ENCODE measurements around the gene TBC1D32. TPM values are rescaled to one million over a fixed set of nuclear protein-coding genes. Genes with fewer than 3 reads are reported as not detected.
"Not testable (repeated sequence)": the region's sequence is repeated elsewhere in the genome, so short reads cannot be mapped to it uniquely, and the experiment has no call there.

Gene TBC1D32
- total RNA-seq, 1 donor from 2014 or later, result 8.1 TPM

- Mint-ChIP-seq H3K4me1 (peaks cover 2% of the 10 kb centered on the region), H3K9me3 (peaks cover 9% of the 10 kb centered on the region), H3K27me3 (no peaks in the 10 kb centered on the region), H3K27ac (no peak overlapping the region), H3K36me3 (ENCODE audit: low read depth) (peaks cover 2% of the 10 kb centered on the region), H3K4me3 (no peak overlapping the region)
- intact Hi-C loops (cut with micrococcal nuclease), result loop anchor here (2.0 to 5.0 kb wide), 2 partner anchors 29 to 178 kb away; no protein-coding TSS in a partner anchor
- no peak for DNase-seq
Observed at GRCh38 chr6:121235386-121235785, 98.9 kb downstream of the TBC1D32 start.

GRCh38 chr6:121223930-121224329 is 110.3 kb downstream of the TBC1D32 start:
- H3K4me1 Mint-ChIP-seq, result no peaks in the 10 kb centered on the region
- H3K36me3 Mint-ChIP-seq (ENCODE audit: low read depth), result peaks cover 7% of the 10 kb centered on the region
- DNase-seq, result no peak
- intact Hi-C loops (cut with micrococcal nuclease), result no loop called here
- peaks cover 3% of the 10 kb centered on the region for H3K9me3 Mint-ChIP-seq
- H3K4me3 Mint-ChIP-seq, result no peak overlapping the region
- no peak overlapping the region for H3K27ac Mint-ChIP-seq
- H3K27me3 Mint-ChIP-seq, result no peaks in the 10 kb centered on the region

- peaks cover 6% of the 10 kb centered on the region for H3K9me3 Mint-ChIP-seq
- H3K4me1 Mint-ChIP-seq, result no peaks in the 10 kb centered on the region
- H3K4me3 Mint-ChIP-seq, result no peak overlapping the region
- no peak overlapping the region for H3K27ac Mint-ChIP-seq
- no peaks in the 10 kb centered on the region for H3K27me3 Mint-ChIP-seq
- intact Hi-C loops (cut with micrococcal nuclease), result no loop called here
- peaks cover 10% of the 10 kb centered on the region for H3K36me3 Mint-ChIP-seq (ENCODE audit: low read depth)
- DNase-seq, result no peak
Observed at GRCh38 chr6:121223212-121223611, 111.1 kb downstream of the TBC1D32 start.

GRCh38 chr6:121222656-121223055 is 111.6 kb downstream of the TBC1D32 start:
- Mint-ChIP-seq H3K9me3 (peaks cover 6% of the 10 kb centered on the region), H3K4me1 (no peaks in the 10 kb centered on the region), H3K36me3 (ENCODE audit: low read depth) (peaks cover 10% of the 10 kb centered on the region), H3K4me3 (no peak overlapping the region), H3K27me3 (no peaks in the 10 kb centered on the region), H3K27ac (no peak overlapping the region)
- no peak for DNase-seq
- intact Hi-C loops (cut with micrococcal nuclease), result no loop called here

- H3K36me3 Mint-ChIP-seq (ENCODE audit: low read depth), result peaks cover 24% of the 10 kb centered on the region
- no peak overlapping the region for H3K27ac Mint-ChIP-seq
- intact Hi-C loops (cut with micrococcal nuclease), result no loop called here
- no peak for DNase-seq
- no peaks in the 10 kb centered on the region for H3K4me1 Mint-ChIP-seq
- no peaks in the 10 kb centered on the region for H3K27me3 Mint-ChIP-seq
- peaks cover 27% of the 10 kb centered on the region for H3K9me3 Mint-ChIP-seq
- no peak overlapping the region for H3K4me3 Mint-ChIP-seq
Observed at GRCh38 chr6:121216928-121217327, 117.4 kb downstream of the TBC1D32 start.

GRCh38 chr6:121213341-121213740 is 120.9 kb downstream of the TBC1D32 start:
- H3K27ac Mint-ChIP-seq; intact Hi-C loops (cut with micrococcal nuclease); DNase-seq; H3K4me3 Mint-ChIP-seq; H3K4me1 Mint-ChIP-seq; H3K27me3 Mint-ChIP-seq: not testable (repeated sequence)
- H3K9me3 Mint-ChIP-seq, result peaks cover 24% of the 10 kb centered on the region
- H3K36me3 Mint-ChIP-seq (ENCODE audit: low read depth), result peaks cover 16% of the 10 kb centered on the region

GRCh38 chr6:121210943-121211342 is 123.3 kb downstream of the TBC1D32 start:
- H3K27me3 Mint-ChIP-seq, result no peaks in the 10 kb centered on the region
- peaks cover 18% of the 10 kb centered on the region for H3K36me3 Mint-ChIP-seq (ENCODE audit: low read depth)
- peaks cover 19% of the 10 kb centered on the region for H3K9me3 Mint-ChIP-seq
- H3K4me3 Mint-ChIP-seq, result no peak overlapping the region
- no peaks in the 10 kb centered on the region for H3K4me1 Mint-ChIP-seq
- no peak for DNase-seq
- intact Hi-C loops (cut with micrococcal nuclease), result no loop called here
- no peak overlapping the region for H3K27ac Mint-ChIP-seq

- Mint-ChIP-seq H3K27ac (no peak overlapping the region), H3K4me3 (no peak overlapping the region), H3K4me1 (no peaks in the 10 kb centered on the region), H3K27me3 (no peaks in the 10 kb centered on the region), H3K36me3 (ENCODE audit: low read depth) (peaks cover 7% of the 10 kb centered on the region), H3K9me3 (peaks cover 8% of the 10 kb centered on the region)
- no peak for DNase-seq
- intact Hi-C loops (cut with micrococcal nuclease), result no loop called here
Observed at GRCh38 chr6:121205569-121205968, 128.7 kb downstream of the TBC1D32 start.

- H3K36me3 Mint-ChIP-seq (ENCODE audit: low read depth), result no peaks in the 10 kb centered on the region
- DNase-seq, result no peak
- intact Hi-C loops (cut with micrococcal nuclease), result no loop called here
- H3K4me3 Mint-ChIP-seq, result no peak overlapping the region
- H3K27ac Mint-ChIP-seq, result no peak overlapping the region
- H3K9me3 Mint-ChIP-seq, result no peaks in the 10 kb centered on the region
- H3K4me1 Mint-ChIP-seq, result no peaks in the 10 kb centered on the region
- H3K27me3 Mint-ChIP-seq, result no peaks in the 10 kb centered on the region
Observed at GRCh38 chr6:121201105-121201504, 133.2 kb downstream of the TBC1D32 start.

- H3K4me3 Mint-ChIP-seq; H3K27me3 Mint-ChIP-seq; H3K36me3 Mint-ChIP-seq (ENCODE audit: low read depth); H3K4me1 Mint-ChIP-seq; intact Hi-C loops (cut with micrococcal nuclease); DNase-seq; H3K9me3 Mint-ChIP-seq; H3K27ac Mint-ChIP-seq: not testable (repeated sequence)
Observed at GRCh38 chr6:121196042-121196441, 138.2 kb downstream of the TBC1D32 start.

GRCh38 chr6:121190122-121190521 is 144.2 kb downstream of the TBC1D32 start:
- H3K27ac Mint-ChIP-seq, result no peak overlapping the region
- intact Hi-C loops (cut with micrococcal nuclease), result no loop called here
- H3K4me3 Mint-ChIP-seq, result no peak overlapping the region
- no peaks in the 10 kb centered on the region for H3K36me3 Mint-ChIP-seq (ENCODE audit: low read depth)
- no peak for DNase-seq
- no peaks in the 10 kb centered on the region for H3K9me3 Mint-ChIP-seq
- H3K4me1 Mint-ChIP-seq, result no peaks in the 10 kb centered on the region
- no peaks in the 10 kb centered on the region for H3K27me3 Mint-ChIP-seq

- no peaks in the 10 kb centered on the region for H3K36me3 Mint-ChIP-seq (ENCODE audit: low read depth)
- no peaks in the 10 kb centered on the region for H3K9me3 Mint-ChIP-seq
- no peak for DNase-seq
- H3K4me3 Mint-ChIP-seq, result no peak overlapping the region
- H3K27ac Mint-ChIP-seq, result no peak overlapping the region
- no peaks in the 10 kb centered on the region for H3K27me3 Mint-ChIP-seq
- H3K4me1 Mint-ChIP-seq, result no peaks in the 10 kb centered on the region
- intact Hi-C loops (cut with micrococcal nuclease), result no loop called here
Observed at GRCh38 chr6:121188356-121188755, 145.9 kb downstream of the TBC1D32 start.

GRCh38 chr6:121187833-121188200 is 146.5 kb downstream of the TBC1D32 start:
- Mint-ChIP-seq H3K4me3 (no peak overlapping the region), H3K9me3 (no peaks in the 10 kb centered on the region), H3K4me1 (no peaks in the 10 kb centered on the region), H3K27me3 (no peaks in the 10 kb centered on the region), H3K36me3 (ENCODE audit: low read depth) (no peaks in the 10 kb centered on the region), H3K27ac (no peak overlapping the region)
- DNase-seq, result no peak
- intact Hi-C loops (cut with micrococcal nuclease), result no loop called here

- Mint-ChIP-seq H3K27me3 (no peaks in the 10 kb centered on the region), H3K36me3 (ENCODE audit: low read depth) (no peaks in the 10 kb centered on the region), H3K27ac (no peak overlapping the region), H3K9me3 (no peaks in the 10 kb centered on the region), H3K4me1 (no peaks in the 10 kb centered on the region), H3K4me3 (no peak overlapping the region)
- DNase-seq, result no peak
- intact Hi-C loops (cut with micrococcal nuclease), result no loop called here
Observed at GRCh38 chr6:121187200-121187832, 147.0 kb downstream of the TBC1D32 start.

- H3K4me3 Mint-ChIP-seq, result no peak overlapping the region
- peaks cover 4% of the 10 kb centered on the region for H3K36me3 Mint-ChIP-seq (ENCODE audit: low read depth)
- H3K9me3 Mint-ChIP-seq, result peaks cover 7% of the 10 kb centered on the region
- no peak for DNase-seq
- H3K27me3 Mint-ChIP-seq, result no peaks in the 10 kb centered on the region
- H3K4me1 Mint-ChIP-seq, result no peaks in the 10 kb centered on the region
- H3K27ac Mint-ChIP-seq, result no peak overlapping the region
- intact Hi-C loops (cut with micrococcal nuclease), result no loop called here
Observed at GRCh38 chr6:121183742-121184141, 150.5 kb downstream of the TBC1D32 start.

All from activated CD4-positive, alpha-beta T cell treated with anti-CD3 and anti-CD28 coated beads, Interleukin-2, amount 10 ng/mL, durations not matched to agents 24 days and 14 days (primary cell).